ENCODE measurements around the gene SFRP2. TPM values are rescaled to one million over a fixed set of nuclear protein-coding genes. Genes with fewer than 3 reads are reported as not detected.

Gene SFRP2
- total RNA-seq, 1 donor from 2014 or later: 0.14 TPM

GRCh38 chr4:153785910-153786721 lies 2.8 kb downstream of the SFRP2 start:
- Histone ChIP-seq H3K9me3 (replicated peaks) (no peaks in the 10 kb centered on the region), H3K4me1 (peaks cover 19% of the 10 kb centered on the region), H3K4me3 (no peak overlapping the region), H3K36me3 (no peaks in the 10 kb centered on the region), H3K27me3 (ENCODE audit: low read depth) (peaks cover 97% of the 10 kb centered on the region), H3K27ac (replicated peaks) (no peak overlapping the region)
- peak; percentile 45 for TF ChIP-seq CTCF (IDR thresholded peaks at IDR 0.05; ENCODE audit: borderline replicate concordance)
- DNase-seq: no peak
- intact Hi-C loops (cut with micrococcal nuclease): no loop called here

DNA sequence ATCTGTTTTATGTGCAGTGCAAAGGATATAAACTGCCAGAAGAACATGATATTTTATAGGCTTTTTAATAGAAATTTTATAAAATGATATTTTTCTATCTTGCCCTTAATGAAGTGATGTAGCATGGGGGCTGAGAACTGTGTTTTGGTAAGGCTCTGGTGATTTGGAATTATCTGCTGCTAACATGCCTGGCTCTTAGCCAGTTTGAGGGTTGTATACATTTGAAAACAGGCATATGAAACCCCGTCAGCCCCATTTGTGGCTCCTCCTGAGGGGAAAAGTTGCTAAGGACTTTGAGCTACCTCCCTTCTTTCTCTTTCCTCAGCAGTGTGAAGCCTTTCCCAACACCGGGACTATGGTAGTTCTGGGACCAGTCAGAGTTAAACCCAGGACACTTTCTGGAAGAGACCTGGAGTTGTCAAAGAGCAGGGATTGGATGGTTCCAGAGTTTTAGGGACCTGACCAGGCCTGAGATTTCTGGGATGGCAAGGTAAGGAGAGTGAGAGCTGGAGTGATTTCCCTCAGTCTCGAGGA lies 4.7 kb downstream of the SFRP2 start:
- peaks cover 12% of the 10 kb centered on the region for H3K4me1 ChIP-seq
- no peak overlapping the region for H3K27ac ChIP-seq (replicated peaks)
- no peaks in the 10 kb centered on the region for H3K9me3 ChIP-seq (replicated peaks)
- H3K4me3 ChIP-seq: no peak overlapping the region
- H3K27me3 ChIP-seq (ENCODE audit: low read depth): peaks cover 94% of the 10 kb centered on the region
- intact Hi-C loops (cut with micrococcal nuclease): no loop called here
- no peak for TF ChIP-seq CTCF (IDR thresholded peaks at IDR 0.05; ENCODE audit: borderline replicate concordance)
- no peak for DNase-seq
- no peaks in the 10 kb centered on the region for H3K36me3 ChIP-seq

- intact Hi-C loops (cut with micrococcal nuclease): no loop called here
Observed at GRCh38 chr4:153782581-153782980, 6.3 kb downstream of the SFRP2 start.

GRCh38 chr4:153781717-153782416 lies 7.0 kb downstream of the SFRP2 start:
- Histone ChIP-seq H3K4me3 (no peak overlapping the region), H3K4me1 (no peaks in the 10 kb centered on the region), H3K27ac (replicated peaks) (no peak overlapping the region), H3K27me3 (ENCODE audit: low read depth) (peaks cover 84% of the 10 kb centered on the region), H3K36me3 (no peaks in the 10 kb centered on the region), H3K9me3 (replicated peaks) (no peaks in the 10 kb centered on the region)
- intact Hi-C loops (cut with micrococcal nuclease): no loop called here
- no peak for DNase-seq
- TF ChIP-seq CTCF (IDR thresholded peaks at IDR 0.05; ENCODE audit: borderline replicate concordance): no peak

More at GRCh38 chr4:153782581-153782980, 6.3 kb downstream of the SFRP2 start:
- Histone ChIP-seq H3K27ac (replicated peaks) (no peak overlapping the region), H3K9me3 (replicated peaks) (no peaks in the 10 kb centered on the region), H3K4me1 (no peaks in the 10 kb centered on the region), H3K27me3 (ENCODE audit: low read depth) (peaks cover 90% of the 10 kb centered on the region), H3K36me3 (no peaks in the 10 kb centered on the region), H3K4me3 (no peak overlapping the region)
- no peak for DNase-seq
- TF ChIP-seq CTCF (IDR thresholded peaks at IDR 0.05; ENCODE audit: borderline replicate concordance): no peak

- no peaks in the 10 kb centered on the region for H3K36me3 ChIP-seq
- no peak overlapping the region for H3K4me3 ChIP-seq
- no peak for DNase-seq
- peaks cover 84% of the 10 kb centered on the region for H3K27me3 ChIP-seq (ENCODE audit: low read depth)
- intact Hi-C loops (cut with micrococcal nuclease): no loop called here
- H3K27ac ChIP-seq (replicated peaks): no peak overlapping the region
- no peaks in the 10 kb centered on the region for H3K4me1 ChIP-seq
- H3K9me3 ChIP-seq (replicated peaks): no peaks in the 10 kb centered on the region
- no peak for TF ChIP-seq CTCF (IDR thresholded peaks at IDR 0.05; ENCODE audit: borderline replicate concordance)
Observed at GRCh38 chr4:153781280-153781679, 7.6 kb downstream of the SFRP2 start.
